Measurements from ENCODE around the gene FSTL5.
"Not testable (repeated sequence)": the region's sequence is repeated elsewhere in the genome, so short reads cannot be mapped to it uniquely, and the experiment has no call there.

The FSTL5 gene

GRCh38 chr4:162163892-162164759 lies at the start of gene FSTL5:
Gene FSTL5 (minus strand): TSS chr4:162164000. CDS start chr4:162111396, 52,604 bp downstream.
- FAIRE-seq (no peak), DNase-seq (ENCODE audit: low spot score) (no peak)

DNA sequence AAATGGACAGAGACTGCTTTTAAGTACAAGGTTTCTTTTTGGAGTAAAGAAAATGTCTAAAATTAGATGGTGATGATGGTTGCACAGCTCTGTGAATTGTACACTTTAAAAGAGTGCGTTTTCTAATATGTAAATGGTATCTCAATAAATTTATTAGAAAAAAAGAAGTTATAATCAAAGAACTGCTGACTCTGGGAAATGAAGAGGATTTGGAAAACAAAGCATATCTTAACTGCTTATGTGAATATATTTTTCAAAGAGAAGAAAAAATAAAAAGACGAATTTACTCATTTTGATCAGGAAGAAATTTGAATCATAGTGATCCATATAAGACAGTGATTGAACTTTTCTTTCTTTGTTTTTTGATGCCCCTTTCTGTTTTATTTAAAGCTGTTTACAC lies 45.9 kb upstream of the FSTL5 start:
- no peak for FAIRE-seq

DNA sequence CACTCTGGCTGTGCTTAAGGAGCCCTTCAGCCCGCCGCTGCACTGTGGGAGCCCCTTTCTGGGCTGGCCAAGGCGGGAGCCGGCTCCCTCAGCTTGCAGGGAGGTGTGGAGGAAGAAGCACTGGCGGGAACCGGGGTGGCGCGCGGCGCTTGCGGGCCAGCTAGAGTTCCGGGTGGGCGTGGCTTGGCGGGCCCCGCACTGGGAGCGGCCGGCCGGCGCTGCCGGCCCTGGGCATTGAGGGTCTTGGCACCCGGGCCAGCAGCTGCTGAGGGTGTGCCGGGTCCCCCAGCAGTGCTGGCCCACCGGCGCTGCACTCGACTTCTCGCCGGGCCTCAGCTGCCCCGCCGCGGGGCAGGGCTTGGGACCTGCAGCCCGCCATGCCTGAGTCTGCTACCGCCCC lies 39.7 kb upstream of the FSTL5 start:
- not testable (repeated sequence) for FAIRE-seq; DNase-seq (ENCODE audit: low spot score)

More for the DNA sequence above, 45.9 kb upstream of the FSTL5 start:
- no peak for DNase-seq (ENCODE audit: low spot score)

GRCh38 chr4:162201673-162202072 lies 37.9 kb upstream of the FSTL5 start:
- peak; percentile 23 for DNase-seq (ENCODE audit: low spot score)
- no peak for FAIRE-seq

DNA sequence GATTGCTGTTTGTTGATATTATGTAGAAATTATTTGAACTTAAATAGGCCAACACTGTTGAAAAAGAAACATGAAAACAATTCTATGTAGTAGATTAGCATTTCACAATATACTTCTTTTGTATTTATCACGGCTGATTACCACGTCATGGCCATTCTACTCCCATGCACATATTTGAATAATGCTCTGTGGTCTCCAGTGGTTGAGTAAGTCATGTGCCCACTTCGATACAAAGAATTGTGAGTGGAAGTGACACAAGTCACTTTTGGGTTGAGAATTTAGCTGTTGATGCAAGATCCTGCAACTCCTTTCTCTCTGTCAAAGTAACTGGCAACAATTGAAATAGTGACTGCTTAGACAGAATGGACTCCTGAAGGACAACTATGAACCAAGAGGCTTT lies 6.7 kb upstream of the FSTL5 start:
- FAIRE-seq (no peak), DNase-seq (ENCODE audit: low spot score) (no peak)

DNA sequence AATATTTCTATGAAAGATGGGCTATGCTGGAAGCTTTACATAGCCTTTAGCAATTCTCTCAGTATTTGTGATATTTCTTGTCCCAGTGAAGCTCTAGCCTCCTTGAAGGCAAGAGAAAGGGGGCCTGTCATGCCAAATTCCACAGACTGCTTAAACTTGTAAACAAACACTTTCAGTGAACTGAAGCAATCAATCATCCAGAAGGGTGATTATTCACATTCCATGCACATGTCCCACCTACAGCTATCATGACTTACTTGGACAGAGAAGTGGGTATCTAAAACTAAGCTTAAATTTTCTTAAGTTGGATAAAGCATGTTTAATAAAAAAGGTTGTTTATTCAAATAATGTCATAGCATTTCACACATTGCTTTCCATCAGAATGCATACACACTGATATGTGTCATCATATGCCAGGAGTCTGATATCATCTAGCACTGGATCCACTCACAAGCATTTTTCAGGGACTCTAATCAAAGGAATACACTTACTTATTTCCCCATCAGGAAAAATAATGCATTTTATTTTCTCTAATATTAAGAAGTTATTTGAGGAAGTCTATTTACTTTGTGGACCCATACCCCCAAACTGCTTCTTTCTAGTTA lies 1.2 kb upstream of the FSTL5 start:
- no peak for FAIRE-seq
- DNase-seq (ENCODE audit: low spot score) = no peak

DNA sequence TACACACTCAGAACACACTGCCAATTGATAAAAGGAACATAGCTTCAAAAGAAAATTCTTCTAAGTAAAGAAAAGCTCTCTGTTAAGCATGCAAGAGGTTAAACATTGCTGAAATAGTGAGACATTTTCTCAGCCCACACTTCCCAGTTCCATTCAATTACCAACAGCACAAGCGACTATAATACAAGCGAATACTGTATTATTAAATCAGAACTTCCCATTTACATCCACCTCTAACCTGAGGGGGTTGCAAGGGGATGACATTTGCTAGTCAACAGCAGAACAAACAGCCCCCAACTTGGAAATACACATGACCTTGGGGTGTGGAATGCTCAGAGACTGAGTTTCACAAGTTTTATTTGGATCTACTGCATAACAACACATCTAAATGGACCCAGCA lies 1.1 kb downstream of the FSTL5 start:
- no peak for FAIRE-seq
- no peak for DNase-seq (ENCODE audit: low spot score)

GRCh38 chr4:162157241-162157640 lies 6.6 kb downstream of the FSTL5 start:
- no peak for FAIRE-seq
- no peak for DNase-seq (ENCODE audit: low spot score)

DNA sequence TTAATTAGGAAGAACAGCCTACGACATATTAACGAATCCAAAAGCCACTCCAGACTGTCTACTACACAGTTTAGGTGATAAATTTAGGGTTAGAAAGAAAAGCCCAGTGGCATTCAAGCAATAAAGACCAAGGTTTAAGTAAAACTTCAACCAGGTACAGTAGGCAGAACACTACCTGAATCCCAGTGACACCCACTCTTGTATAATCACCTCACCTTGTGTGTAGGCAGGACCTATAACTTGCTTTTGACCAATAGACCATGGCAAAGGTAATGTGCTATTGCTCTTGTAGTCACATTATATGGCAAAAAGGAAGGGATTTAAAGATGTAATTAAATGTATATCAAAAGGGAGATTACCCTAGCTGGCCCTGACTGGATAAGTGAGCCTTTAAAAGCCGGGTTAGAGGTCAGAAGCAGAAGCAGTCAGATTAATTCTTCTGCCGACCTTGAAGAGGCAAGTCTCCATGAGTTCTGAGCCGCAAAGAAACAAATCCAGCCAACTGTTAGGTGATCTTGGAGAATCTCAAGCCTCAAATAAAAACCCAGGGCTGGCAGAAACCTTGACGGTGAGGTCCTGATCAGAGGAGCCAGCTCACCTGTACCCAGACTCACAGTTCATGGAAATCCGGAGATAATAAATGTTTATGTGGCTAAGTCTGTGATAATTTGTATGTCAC lies 8.8 kb downstream of the FSTL5 start:
- DNase-seq (ENCODE audit: low spot score) (no peak), FAIRE-seq (no peak)

DNA sequence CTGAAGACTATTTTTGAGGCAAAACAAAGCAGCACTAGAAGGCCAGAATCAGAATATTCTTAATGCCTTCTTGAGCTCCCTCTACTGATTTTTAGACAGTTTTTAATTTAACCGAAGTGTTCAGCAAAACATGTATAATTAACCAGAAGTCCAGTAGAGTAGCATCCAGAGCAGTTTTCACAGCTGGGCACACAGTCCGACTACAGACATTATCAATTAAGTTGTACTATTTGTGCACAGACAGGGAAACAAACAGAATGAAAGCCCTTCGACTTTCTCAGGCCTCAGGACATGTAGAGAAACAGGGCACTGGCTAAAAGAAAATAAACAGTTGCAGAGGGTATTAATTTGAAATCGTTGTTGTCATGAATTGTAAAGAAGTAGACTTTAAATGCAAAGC lies 11.9 kb downstream of the FSTL5 start:
- no peak for FAIRE-seq
- no peak for DNase-seq (ENCODE audit: low spot score)

GRCh38 chr4:162151386-162151785 lies 12.4 kb downstream of the FSTL5 start:
- DNase-seq (ENCODE audit: low spot score) (no peak), FAIRE-seq (no peak)

DNA sequence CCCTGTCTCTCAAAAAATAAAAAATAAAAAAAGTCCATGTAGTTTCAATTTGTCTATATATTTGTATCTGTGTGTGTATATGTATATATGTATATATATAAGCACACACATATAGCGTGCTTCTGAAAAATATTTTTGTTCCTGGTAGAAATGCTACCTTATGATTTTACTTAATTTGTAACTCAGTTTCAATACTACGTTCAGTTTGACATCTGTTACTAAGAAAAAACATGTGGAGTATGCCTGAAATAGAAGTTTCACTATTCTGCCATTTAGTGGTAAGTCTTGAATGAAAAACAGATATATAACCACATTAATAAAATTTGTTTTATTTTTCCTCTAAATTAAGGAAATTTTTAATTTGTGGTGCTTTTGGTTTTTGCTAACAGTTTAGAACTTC lies 14.2 kb downstream of the FSTL5 start:
- DNase-seq (ENCODE audit: low spot score) (no peak), FAIRE-seq (no peak)

DNA sequence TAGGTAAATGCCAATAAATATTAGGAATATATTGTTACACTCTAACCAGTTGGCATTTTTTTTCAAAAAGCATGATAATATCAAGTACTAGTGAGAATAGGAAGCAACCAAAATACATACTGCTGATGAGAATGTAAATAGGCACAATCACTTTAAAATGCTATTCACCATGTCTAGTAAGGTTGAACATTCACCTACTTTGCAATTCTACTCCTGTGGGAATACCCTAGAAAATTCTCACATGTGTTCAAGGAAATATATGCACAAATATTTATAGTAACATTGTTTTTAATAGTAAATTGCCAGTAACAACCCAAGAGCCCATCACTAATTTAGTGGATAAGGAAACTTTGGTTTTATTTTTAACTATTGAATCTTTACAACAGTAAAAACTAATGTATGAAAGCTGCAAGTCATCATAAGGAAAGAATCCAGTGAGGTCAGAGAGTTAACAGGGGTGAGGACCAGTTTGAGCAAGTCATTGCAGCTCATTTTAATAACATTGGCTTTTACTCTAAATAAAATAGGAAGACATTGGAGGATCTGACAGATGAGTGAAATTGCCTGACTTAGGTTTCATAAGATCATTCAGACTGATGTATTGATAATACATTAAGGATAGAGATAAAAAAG lies 23.6 kb downstream of the FSTL5 start:
- FAIRE-seq = no peak
- DNase-seq (ENCODE audit: low spot score) = no peak

GRCh38 chr4:162139412-162139811 lies 24.4 kb downstream of the FSTL5 start:
- FAIRE-seq (no peak), DNase-seq (ENCODE audit: low spot score) (no peak)

DNA sequence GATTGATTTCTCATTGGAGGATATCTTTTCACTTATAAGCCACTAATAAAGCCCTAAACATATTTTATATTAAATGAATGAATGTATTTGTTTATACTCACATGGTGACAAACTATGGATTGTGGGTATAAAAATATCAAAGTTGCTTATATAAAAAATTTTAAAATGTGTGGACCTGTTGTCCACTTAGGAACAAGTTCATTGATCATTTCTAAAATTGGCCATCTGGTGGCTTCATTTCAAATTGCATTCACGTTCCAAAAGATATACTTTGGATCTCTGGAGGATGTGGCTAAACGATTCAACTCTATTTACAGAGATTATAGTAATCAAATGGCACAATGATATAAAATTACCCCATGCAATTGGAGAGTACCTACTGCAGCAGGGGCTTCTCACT lies 32.5 kb downstream of the FSTL5 start:
- DNase-seq (ENCODE audit: low spot score) = no peak
- no peak for FAIRE-seq

DNA sequence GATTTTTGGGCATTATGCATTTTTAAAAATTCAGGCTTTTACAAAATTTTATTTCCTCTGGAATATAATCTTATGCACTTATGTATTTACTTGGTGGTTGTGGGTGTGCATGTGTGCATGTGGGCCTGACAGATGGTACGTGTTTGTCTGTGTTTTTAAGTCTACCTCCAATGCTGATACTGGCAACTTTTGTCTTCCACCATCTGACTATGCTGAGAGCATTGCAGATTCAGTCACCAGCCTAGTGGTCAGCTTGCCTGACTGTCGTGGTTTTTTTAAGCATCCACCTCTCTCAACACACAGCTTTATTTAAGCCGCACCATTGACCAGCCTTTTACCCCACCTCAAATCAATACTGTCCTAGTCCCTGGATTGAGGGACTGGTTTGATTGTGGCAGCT lies 37.1 kb downstream of the FSTL5 start:
- DNase-seq (ENCODE audit: low spot score) (no peak), FAIRE-seq (no peak)

DNA sequence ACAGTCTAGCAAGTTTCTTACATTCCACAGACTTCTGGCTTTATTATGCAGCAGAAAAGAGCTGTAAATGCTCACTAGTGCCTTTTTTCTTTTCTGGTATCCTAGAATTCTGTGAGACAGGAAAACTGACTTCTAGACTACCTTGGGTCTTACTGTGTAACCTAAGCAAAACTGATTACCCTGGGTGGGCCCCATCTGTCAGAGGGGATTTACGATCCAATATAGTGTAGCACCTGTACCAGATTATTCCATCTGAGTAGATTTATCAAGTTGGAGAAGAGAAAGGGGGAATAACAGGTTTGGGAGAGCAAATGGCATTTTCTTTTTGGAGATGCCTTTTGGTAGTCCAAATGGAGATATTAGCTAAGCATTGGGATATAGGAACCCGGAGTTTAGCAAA lies 46.7 kb downstream of the FSTL5 start:
- FAIRE-seq = no peak
- no peak for DNase-seq (ENCODE audit: low spot score)

DNA sequence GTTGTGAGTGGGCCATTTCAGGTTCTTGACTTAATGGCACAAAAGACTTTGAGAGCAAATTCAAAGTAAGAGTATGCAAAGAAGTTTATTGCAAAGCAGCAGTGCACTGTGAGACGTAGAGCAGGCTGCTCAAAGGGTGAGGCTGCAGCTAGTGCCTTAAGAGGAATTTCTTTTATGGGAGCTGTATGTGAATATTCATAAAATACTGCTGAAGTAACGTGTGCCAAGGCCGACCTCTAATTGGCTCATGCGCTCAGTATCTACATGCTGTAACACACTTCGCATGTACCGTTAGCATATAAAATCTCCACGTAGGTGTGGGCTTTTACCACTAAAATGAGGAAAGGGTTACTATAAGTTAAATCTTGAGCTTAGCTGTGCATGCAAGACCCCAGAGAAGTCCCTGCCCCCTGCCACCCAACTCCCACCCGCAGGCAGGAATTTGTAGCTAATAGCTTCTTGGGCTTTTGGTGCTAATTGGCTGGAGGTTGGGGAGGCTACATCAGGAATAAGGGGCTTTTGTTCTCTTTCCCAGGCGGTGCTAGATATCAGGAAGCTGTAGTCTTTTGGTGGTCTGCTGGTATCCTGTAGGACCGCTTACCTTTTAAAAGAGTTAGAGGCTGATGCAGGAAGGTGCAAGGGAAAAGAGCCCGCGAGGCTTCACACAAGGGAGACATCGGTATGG lies 47.6 kb downstream of the FSTL5 start:
- DNase-seq (ENCODE audit: low spot score) (no peak), FAIRE-seq (no peak)

DNA sequence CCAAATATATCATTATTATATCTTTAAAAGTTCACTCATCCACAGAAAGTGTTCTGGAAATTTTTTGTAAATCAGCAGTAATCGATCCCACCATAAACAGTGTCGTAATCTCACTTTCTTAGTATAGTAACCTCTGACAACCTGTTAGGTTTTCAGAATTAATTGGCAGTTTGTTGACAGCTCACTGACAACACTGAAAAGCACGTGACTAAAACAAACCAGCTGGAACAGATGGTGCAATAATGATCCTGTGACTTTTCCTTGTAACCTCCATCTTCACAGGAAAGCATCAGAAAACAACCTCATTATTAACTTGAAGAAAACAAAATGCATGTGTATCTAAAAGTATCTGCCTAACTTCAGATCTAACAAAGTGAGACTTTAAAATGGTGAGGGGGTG lies 48.5 kb downstream of the FSTL5 start:
- FAIRE-seq (no peak), DNase-seq (ENCODE audit: low spot score) (no peak)

GRCh38 chr4:162111078-162111477 lies 52.7 kb downstream of the FSTL5 start:
- FAIRE-seq (no peak), DNase-seq (ENCODE audit: low spot score) (no peak)

GRCh38 chr4:162104459-162105124 lies 59.2 kb downstream of the FSTL5 start:
- DNase-seq (ENCODE audit: low spot score) = no peak
- FAIRE-seq = no peak
